RWPE2 (cell line): ENCODE data around the gene RAB35.
A peak's percentile ranks its signal among the peaks of the same experiment; 100 is the strongest.

ENCODE experiments used
- ATAC-seq: fragments of 200-7000 bp; cut with Tn5 transposase; 3 replicates; pipeline ENCODE4 v1.9.1; 2021; ENCODE audit warnings: low read depth
- DNase-seq: peaks from one replicate; pipeline ENCODE4 v3.0.0-alpha.2; 2020; ENCODE audit warnings: low spot score
- H3K27ac ChIP-seq: fragments of 450-650 bp; 2 replicates; pipeline ENCODE4 v1.5.1; 2017; ENCODE audit warnings: mild to moderate bottlenecking; ENCODE audit not compliant: poor library complexity, severe bottlenecking
- H3K27me3 ChIP-seq: fragments of 250-450 bp; sonication (Bioruptor Pico); 2 replicates; pipeline ENCODE4 v1.5.1; 2021; ENCODE audit warnings: mild to moderate bottlenecking, moderate library complexity; ENCODE audit not compliant: insufficient read depth, poor library complexity, severe bottlenecking
- H3K36me3 ChIP-seq: fragments of 250-450 bp; sonication (Bioruptor Pico); 2 replicates; pipeline ENCODE4 v1.5.1; 2020; ENCODE audit warnings: low read depth, mild to moderate bottlenecking, moderate library complexity
- H3K4me1 ChIP-seq: fragments of 250-450 bp; sonication (Bioruptor Pico); 2 replicates; pipeline ENCODE4 v1.5.1; 2021; ENCODE audit warnings: mild to moderate bottlenecking, moderate library complexity; ENCODE audit not compliant: insufficient read depth, poor library complexity, severe bottlenecking
- H3K4me3 ChIP-seq: fragments of 250-450 bp; sonication (Bioruptor Pico); 2 replicates; pipeline ENCODE4 v1.5.1; 2021; ENCODE audit warnings: mild to moderate bottlenecking, moderate library complexity; ENCODE audit not compliant: severe bottlenecking
- H3K9me3 ChIP-seq: fragments of 250-450 bp; sonication (Bioruptor Pico); 2 replicates; pipeline ENCODE4 v1.5.1; 2021; ENCODE audit warnings: mild to moderate bottlenecking, moderate library complexity; ENCODE audit not compliant: severe bottlenecking
- TF ChIP-seq, protein P1 (sequence below): fragments of 450-650 bp; IDR thresholded peaks from one replicate; pipeline ENCODE4 v1.5.1; 2017; ENCODE audit warnings: mild to moderate bottlenecking, moderate library complexity; ENCODE audit not compliant: poor library complexity, severe bottlenecking

The RAB35 gene

DNA sequence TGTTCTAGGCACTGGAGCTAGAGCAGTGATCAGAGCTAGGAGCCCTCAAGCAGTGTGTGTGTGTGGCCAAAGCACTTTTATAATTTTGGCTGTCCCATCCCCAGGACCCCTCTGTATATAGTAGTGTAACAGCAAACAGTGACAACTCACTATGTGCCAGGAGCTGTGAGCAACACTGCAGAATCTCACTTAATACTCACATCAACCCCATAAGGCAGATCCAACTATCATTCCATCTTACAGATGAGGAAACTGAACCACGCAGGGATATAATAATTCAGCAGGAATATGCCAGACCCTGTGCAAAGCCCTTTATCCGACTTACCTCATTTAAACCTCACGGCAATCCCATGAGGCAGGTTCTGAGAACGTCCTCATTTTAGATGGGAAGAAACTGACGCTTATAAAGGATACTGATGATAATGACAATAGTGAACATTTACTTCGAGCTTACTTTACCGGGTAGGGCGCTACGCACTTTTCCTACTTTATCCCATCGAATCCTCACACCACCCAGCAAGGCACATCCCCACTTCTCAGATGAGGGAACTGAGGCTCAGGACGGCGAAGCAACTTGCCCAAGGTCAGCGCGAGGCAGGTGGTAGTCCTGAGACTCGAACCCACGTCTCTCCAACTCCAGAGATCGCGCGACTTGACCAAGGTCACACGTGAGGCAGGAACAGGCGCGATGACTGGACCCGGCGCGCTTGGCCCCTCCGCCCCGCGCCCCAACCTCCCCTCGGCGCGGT, 687 bp downstream of the RAB35 start:
- no peaks in the 10 kb centered on the region for H3K27me3 ChIP-seq
- TF ChIP-seq, protein P1, sequence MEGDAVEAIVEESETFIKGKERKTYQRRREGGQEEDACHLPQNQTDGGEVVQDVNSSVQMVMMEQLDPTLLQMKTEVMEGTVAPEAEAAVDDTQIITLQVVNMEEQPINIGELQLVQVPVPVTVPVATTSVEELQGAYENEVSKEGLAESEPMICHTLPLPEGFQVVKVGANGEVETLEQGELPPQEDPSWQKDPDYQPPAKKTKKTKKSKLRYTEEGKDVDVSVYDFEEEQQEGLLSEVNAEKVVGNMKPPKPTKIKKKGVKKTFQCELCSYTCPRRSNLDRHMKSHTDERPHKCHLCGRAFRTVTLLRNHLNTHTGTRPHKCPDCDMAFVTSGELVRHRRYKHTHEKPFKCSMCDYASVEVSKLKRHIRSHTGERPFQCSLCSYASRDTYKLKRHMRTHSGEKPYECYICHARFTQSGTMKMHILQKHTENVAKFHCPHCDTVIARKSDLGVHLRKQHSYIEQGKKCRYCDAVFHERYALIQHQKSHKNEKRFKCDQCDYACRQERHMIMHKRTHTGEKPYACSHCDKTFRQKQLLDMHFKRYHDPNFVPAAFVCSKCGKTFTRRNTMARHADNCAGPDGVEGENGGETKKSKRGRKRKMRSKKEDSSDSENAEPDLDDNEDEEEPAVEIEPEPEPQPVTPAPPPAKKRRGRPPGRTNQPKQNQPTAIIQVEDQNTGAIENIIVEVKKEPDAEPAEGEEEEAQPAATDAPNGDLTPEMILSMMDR: no peak
- H3K9me3 ChIP-seq: no peaks in the 10 kb centered on the region
- H3K36me3 ChIP-seq: peaks cover 24% of the 10 kb centered on the region
- peaks cover 24% of the 10 kb centered on the region for H3K4me1 ChIP-seq
- no peak for DNase-seq
- H3K4me3 ChIP-seq: peak overlapping the region; percentile 83
- ATAC-seq: no peak
- H3K27ac ChIP-seq: peak overlapping the region; percentile 67

DNA sequence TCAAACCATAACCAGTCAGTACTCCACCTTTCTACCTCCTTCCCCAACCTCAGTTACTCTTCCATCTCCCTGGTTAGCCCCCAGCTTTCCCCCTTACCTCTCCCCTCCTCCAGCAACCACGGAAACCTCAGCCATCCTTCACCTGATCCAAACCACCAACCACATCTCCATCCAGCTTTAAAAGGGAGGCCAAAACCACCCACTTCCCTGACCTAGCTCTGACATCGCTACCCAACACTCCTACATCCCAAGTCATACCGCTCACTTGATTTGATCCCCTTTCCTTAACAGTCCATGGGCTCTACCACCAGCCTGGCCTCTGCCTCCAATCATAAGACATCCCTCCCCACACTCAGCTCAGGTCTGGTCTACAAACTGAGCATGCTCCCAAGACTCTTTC, 1.5 kb downstream of the RAB35 start:
- H3K27me3 ChIP-seq: no peaks in the 10 kb centered on the region
- H3K27ac ChIP-seq: no peak overlapping the region
- TF ChIP-seq, protein P1: no peak
- H3K36me3 ChIP-seq: peaks cover 24% of the 10 kb centered on the region
- no peak for ATAC-seq
- H3K9me3 ChIP-seq: no peaks in the 10 kb centered on the region
- peaks cover 24% of the 10 kb centered on the region for H3K4me1 ChIP-seq
- H3K4me3 ChIP-seq: no peak overlapping the region
- no peak for DNase-seq

DNA sequence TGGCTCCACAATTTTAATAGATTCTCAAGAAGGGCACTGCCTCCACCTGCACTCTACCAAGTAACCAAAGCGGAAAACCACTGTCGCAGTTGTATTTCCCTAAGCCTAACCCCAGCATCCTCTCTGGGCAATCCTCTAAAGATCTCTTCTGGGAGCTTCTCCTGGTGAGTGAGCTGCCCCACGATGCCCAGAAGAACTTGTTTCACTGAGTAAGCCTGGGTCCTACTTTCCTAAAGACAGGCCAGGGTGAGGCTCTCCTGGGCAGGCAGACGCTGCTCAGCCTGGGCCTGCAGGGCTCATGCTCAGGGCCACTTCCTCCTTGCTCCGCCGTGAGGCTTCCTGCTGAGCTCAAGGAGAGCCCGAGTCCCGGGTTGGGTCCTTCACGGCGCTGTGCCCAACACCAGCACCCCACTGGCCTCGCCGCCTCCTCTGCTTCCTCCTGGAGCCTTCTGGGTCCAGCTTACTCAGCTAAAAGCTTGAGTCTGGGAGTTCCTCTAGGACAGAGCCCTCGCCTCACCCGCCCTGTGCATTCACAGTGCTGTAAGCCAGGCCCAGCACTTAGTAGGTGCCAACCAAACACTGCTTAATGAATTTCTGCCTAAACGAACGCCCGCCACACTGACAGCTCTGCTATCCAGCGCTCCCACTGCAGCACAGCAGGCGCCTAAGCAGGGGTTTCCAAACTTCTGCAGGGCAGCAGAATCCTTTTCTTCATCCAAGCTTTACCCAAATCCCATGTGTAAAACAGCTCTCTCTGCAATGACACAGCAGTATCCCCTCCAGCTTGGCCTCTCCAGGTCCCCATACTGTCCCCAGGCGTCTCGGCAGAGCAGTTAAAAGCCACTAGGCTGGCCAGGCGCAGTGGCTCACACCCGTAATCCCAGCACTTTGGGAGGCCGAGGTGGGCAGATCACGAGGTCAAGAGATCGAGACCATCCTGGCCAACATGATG, 5.7 kb downstream of the RAB35 start:
- peak; percentile 20; the same call in 1 of the 3 replicates for ATAC-seq

DNA sequence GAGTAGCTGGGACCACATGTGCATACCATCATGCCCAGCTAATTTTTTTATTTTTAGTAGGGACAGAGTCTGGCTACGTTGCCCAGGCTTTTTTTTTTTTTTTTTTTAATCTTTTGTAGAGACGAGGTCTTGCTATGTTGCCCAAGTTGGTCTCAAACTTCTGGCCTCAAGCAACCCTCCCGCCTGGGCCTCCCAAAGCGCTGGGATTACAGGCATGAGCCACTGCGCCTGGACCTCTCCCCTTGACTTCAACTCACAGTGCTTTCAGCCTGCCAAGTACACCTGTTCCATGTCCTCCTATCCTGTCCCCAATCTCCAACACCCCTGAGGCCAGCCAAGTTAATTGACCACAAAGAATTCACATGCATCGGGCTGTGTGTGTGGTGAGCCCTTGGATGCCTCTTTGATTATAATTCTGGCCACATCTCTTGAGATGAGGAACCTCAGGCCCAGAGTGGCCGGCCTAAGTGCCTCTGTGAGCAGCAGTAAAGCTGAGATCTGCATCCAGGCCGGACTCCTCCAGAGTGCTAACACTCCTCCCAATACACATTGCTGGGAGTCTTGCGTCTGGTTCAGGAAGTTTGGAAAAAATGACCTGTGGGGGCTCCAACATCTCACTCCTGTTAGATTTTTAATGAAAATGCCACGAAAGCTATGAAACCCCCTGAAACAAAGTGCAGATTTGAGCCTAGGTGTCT, 6.8 kb downstream of the RAB35 start:
- Histone ChIP-seq H3K27ac (no peak overlapping the region), H3K4me1 (no peaks in the 10 kb centered on the region), H3K27me3 (no peaks in the 10 kb centered on the region), H3K9me3 (no peaks in the 10 kb centered on the region), H3K4me3 (no peak overlapping the region), H3K36me3 (peaks cover 31% of the 10 kb centered on the region)
- no peak for DNase-seq
- no peak for ATAC-seq
- TF ChIP-seq, protein P1: no peak

More for the DNA sequence above, 5.7 kb downstream of the RAB35 start:
- no peak for DNase-seq
- TF ChIP-seq, protein P1: no peak
- Histone ChIP-seq H3K27me3 (no peaks in the 10 kb centered on the region), H3K4me1 (peaks cover 6% of the 10 kb centered on the region), H3K27ac (no peak overlapping the region), H3K36me3 (peaks cover 32% of the 10 kb centered on the region), H3K4me3 (no peak overlapping the region), H3K9me3 (no peaks in the 10 kb centered on the region)
